Breast epithelium (tissue), 4 donors: ENCODE measurements around the gene PTPN1. TPM values are rescaled to one million over a fixed set of nuclear protein-coding genes. Genes with fewer than 3 reads are reported as not detected.

Experiments
- DNase-seq, 2 donors: peaks; one replicate each; pipeline ENCODE4 v3.0.0-alpha.2; 2019; ENCODE audit warnings: low spot score in 2 of 2
- H3K27ac ChIP-seq, 2 donors: fragments of 200-600 bp; sonication (generic) in 1 of 2; one replicate each; pipeline ENCODE4 v1.5.1; 2016 to 2019; ENCODE audit warnings: mild to moderate bottlenecking in 1 of 2
- H3K27me3 ChIP-seq, 2 donors: fragments of 200-600 bp; sonication (generic) in 1 of 2; one replicate each; pipeline versions ENCODE4 v1.5.1 to v1.6.0; 2017 to 2019; ENCODE audit warnings: control low read depth in 1 of 2, mild to moderate bottlenecking in 1 of 2
- H3K36me3 ChIP-seq: fragments of 200-600 bp; one replicate; pipeline ENCODE4 v1.5.1; 2019
- H3K4me1 ChIP-seq, 2 donors: fragments of 200-600 bp; sonication (generic); one replicate each; pipeline ENCODE4 v1.5.1; 2016 to 2019; ENCODE audit warnings: control low read depth in 1 of 2
- H3K4me3 ChIP-seq, 3 donors: fragments of 200-600 bp; sonication (generic); 1 replicate in 2 of 3; 2 replicates in 1 of 3; pipeline ENCODE4 v1.5.1; 2016 to 2019; ENCODE audit warnings: mild to moderate bottlenecking in 3 of 3, moderate library complexity in 2 of 3
- H3K9me3 ChIP-seq, 2 donors: fragments of 200-600 bp; sonication (generic) in 1 of 2; one replicate each; pipeline ENCODE4 v1.5.1; 2016 to 2019; ENCODE audit warnings: control low read depth in 1 of 2
- POLR2A ChIP-seq: fragments of 450-650 bp; IDR thresholded peaks from one replicate; pipeline ENCODE4 v1.6.1; 2016; ENCODE audit warnings: antibody characterized with exemption, mild to moderate bottlenecking, moderate library complexity
- POLR2AphosphoS5 ChIP-seq, 3 donors: sonication (generic); formaldehyde crosslinking; IDR thresholded peaks; one replicate each; pipeline ENCODE4 v1.6.1; 2017; ENCODE audit warnings: antibody characterized with exemption in 3 of 3
- intact Hi-C: fragments of 100-400 bp; cut with DNase I; formaldehyde crosslinking; loops from one replicate; pipeline ENCODE4 v1.15.1; 2023; ENCODE audit warnings: low total_unique reads
- total RNA-seq, 3 donors: library from RNA; depleted of rRNA; stranded (reverse); fragments of >200 nt; gene quantifications; one replicate each; pipeline ENCODE4 v1.1.0, GENCODE V29; 2016
- TF ChIP-seq, protein P1 (sequence below), 3 donors: fragments of 450-650 bp; IDR thresholded peaks; one replicate each; pipeline ENCODE4 v1.5.1; 2016 to 2017; ENCODE audit warnings: antibody characterized with exemption in 3 of 3, mild to moderate bottlenecking in 3 of 3, moderate library complexity in 3 of 3

Gene PTPN1
- total RNA-seq, 3 donors from 2014 or later: 23.8 to 29.2 (median 28.5) TPM

DNA sequence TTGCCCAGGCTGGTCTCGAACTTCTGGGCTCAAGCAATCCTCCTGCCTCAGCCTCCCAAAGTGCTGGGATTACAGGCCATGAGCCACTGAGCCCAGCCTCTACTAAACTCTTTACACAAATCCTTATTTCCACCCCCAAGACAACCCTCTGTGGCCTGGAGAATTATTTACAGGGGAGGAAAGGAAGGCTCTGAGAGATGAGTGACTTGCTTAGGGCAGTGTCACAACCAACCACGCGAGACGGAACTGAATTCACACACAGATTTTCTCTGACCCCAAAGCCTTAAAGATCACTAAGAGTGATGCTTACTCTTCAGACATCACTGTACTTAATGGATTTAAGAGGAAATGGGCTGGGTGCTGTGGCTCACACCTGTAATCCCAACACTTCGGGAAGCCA lies 95.0 kb downstream of the PTPN1 start:
- Histone ChIP-seq H3K36me3 (no peaks in the 10 kb centered on the region), H3K4me3 (no peak overlapping the region), H3K4me1 (no peaks in the 10 kb centered on the region), H3K27ac (no peak overlapping the region), H3K9me3 (no peaks in the 10 kb centered on the region), H3K27me3 (no peaks in the 10 kb centered on the region)
- TF ChIP-seq POLR2A: no peak
- TF ChIP-seq, protein P1, sequence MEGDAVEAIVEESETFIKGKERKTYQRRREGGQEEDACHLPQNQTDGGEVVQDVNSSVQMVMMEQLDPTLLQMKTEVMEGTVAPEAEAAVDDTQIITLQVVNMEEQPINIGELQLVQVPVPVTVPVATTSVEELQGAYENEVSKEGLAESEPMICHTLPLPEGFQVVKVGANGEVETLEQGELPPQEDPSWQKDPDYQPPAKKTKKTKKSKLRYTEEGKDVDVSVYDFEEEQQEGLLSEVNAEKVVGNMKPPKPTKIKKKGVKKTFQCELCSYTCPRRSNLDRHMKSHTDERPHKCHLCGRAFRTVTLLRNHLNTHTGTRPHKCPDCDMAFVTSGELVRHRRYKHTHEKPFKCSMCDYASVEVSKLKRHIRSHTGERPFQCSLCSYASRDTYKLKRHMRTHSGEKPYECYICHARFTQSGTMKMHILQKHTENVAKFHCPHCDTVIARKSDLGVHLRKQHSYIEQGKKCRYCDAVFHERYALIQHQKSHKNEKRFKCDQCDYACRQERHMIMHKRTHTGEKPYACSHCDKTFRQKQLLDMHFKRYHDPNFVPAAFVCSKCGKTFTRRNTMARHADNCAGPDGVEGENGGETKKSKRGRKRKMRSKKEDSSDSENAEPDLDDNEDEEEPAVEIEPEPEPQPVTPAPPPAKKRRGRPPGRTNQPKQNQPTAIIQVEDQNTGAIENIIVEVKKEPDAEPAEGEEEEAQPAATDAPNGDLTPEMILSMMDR (IDR thresholded peaks at IDR 0.05): no peak
- TF ChIP-seq POLR2AphosphoS5 (IDR thresholded peaks at IDR 0.05): no peak
- intact Hi-C loops: no loop called here
- no peak for DNase-seq

DNA sequence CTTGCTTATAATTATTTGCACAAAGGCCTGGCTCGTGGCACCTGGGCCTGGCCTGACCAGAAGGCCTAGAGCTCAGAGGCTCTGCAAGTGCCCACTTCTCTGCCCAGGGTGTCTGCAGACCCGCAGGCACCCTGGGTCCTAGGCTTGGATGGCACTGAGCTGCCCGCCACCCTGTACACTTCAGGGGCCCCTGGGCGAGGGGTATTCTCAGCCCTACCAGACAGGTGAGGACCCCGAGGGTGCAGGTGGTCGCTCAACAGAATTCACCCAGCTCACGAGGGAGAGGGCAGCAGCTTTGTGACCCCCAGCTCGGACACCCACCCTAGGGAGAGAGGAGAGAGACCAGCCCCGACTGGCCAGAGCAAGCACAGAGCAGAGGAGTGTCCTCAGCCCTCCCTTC lies 97.3 kb downstream of the PTPN1 start:
- no peak overlapping the region for H3K4me3 ChIP-seq
- TF ChIP-seq POLR2AphosphoS5 (IDR thresholded peaks at IDR 0.05) (no peak), POLR2A (no peak)
- TF ChIP-seq, protein P1 (IDR thresholded peaks at IDR 0.05): no peak
- no peaks in the 10 kb centered on the region for H3K27me3 ChIP-seq
- no peaks in the 10 kb centered on the region for H3K9me3 ChIP-seq
- no peaks in the 10 kb centered on the region for H3K36me3 ChIP-seq
- DNase-seq: no peak
- H3K27ac ChIP-seq: no peak overlapping the region
- intact Hi-C loops: no loop called here
- H3K4me1 ChIP-seq: no peaks in the 10 kb centered on the region

DNA sequence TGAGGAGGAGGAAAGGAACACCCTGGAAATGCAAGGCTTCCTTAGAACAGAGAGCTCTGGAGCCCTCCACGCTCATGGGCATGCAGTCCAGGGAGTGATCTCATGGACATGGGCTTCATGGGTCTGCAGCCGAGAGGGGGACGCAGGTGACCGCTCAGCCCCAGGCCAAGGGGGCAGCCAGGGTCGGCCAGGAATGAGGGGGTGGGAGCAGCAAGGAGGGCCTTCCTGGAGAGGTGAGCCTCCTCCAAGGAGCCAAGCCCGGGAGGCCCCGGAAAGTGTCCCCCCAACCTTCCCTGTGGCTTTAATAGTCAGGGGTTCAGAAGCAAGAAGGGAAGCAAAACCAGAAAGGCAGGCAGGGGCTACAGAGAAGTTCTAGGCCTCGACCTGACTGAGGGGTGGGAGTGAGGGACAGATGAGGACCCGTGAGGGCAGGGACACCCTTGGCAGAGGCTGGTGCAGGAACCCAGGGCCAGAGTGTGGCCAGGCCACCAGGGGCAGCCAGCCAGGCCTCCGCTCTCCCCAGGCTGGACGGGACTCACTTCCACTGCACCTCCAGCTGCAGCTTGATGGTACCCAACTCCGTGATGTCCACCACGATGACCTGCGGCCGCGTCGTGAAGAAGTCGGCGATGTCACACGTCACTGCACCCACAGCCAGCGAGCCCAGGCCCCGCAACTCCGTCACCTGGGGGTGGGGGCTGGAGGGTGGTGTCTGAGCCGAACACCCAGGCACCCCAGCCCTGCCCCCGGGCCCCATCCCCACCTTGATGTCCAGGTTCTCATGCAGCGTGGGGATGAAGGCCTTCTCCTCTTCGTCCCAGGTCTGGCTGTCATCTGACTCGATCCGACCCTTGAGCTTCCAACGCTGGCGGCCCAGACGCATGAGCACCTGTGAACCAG lies 97.9 kb downstream of the PTPN1 start:
- no peaks in the 10 kb centered on the region for H3K27me3 ChIP-seq
- no peaks in the 10 kb centered on the region for H3K9me3 ChIP-seq
- no peak for TF ChIP-seq POLR2A
- TF ChIP-seq, protein P1 (IDR thresholded peaks at IDR 0.05): no peak
- no peak for TF ChIP-seq POLR2AphosphoS5 (IDR thresholded peaks at IDR 0.05)
- intact Hi-C loops: no loop called here
- H3K36me3 ChIP-seq: no peaks in the 10 kb centered on the region
- no peak for DNase-seq
- H3K4me1 ChIP-seq: no peaks in the 10 kb centered on the region
- H3K27ac ChIP-seq: no peak overlapping the region
- no peak overlapping the region for H3K4me3 ChIP-seq

DNA sequence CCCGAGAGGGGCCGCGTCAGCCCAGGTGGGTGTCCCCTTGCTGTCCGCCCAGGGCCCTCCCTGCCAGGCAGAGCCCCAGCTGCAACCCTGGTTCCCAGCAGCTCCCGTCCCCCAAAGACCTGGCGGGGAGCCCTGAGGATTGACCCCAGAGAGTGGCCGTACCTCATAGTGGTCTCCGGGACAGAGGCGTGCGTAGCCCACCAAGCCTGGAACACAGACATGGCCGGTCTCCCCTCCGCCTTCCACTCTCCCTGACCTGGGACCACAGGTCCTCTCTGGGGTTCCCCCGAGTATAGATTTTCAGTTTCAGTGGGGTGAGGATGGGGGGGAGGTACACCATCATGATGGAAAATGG lies 98.5 kb downstream of the PTPN1 start:
- no peak for TF ChIP-seq POLR2A
- TF ChIP-seq POLR2AphosphoS5 (IDR thresholded peaks at IDR 0.05): no peak
- TF ChIP-seq, protein P1 (IDR thresholded peaks at IDR 0.05): no peak
- H3K27me3 ChIP-seq: no peaks in the 10 kb centered on the region
- H3K36me3 ChIP-seq: no peaks in the 10 kb centered on the region
- H3K4me1 ChIP-seq: no peaks in the 10 kb centered on the region
- intact Hi-C loops: no loop called here
- no peak overlapping the region for H3K4me3 ChIP-seq
- DNase-seq: no peak
- H3K9me3 ChIP-seq: no peaks in the 10 kb centered on the region
- H3K27ac ChIP-seq: no peak overlapping the region

DNA sequence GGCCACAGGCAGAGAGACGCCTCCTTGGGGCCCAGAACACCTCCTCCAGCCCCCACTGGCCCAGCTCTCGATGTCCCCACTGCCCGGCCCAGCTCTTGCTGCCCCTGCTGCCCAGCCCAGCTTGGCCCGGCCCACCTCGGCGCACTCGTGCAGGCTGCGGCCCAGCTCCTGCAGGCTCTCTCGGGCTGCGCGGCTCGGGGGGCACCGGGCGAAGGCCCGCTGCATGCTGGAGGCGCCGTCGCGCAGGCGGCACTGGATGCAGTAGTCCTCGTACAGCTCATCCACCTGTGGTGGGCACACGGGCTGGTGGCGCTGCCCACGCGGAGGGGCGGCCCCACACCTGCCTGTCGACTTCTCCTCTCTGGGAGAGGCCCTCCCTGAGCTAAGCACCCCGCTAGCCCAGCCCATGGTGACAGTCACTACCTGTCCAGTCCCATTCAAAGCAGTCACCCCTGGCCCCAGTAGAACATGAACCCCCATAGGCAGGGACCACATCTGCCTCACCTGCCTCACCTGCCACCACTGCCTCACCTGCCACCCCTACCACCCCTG lies 99.3 kb downstream of the PTPN1 start:
- intact Hi-C loops: no loop called here
- no peaks in the 10 kb centered on the region for H3K36me3 ChIP-seq
- H3K27ac ChIP-seq: no peak overlapping the region
- TF ChIP-seq POLR2A: no peak
- TF ChIP-seq POLR2AphosphoS5 (IDR thresholded peaks at IDR 0.05): no peak
- TF ChIP-seq, protein P1 (IDR thresholded peaks at IDR 0.05): no peak
- no peaks in the 10 kb centered on the region for H3K4me1 ChIP-seq
- no peaks in the 10 kb centered on the region for H3K27me3 ChIP-seq
- no peak for DNase-seq
- H3K4me3 ChIP-seq: no peak overlapping the region
- H3K9me3 ChIP-seq: no peaks in the 10 kb centered on the region
